Dedifferentiated amniotic fluid mesenchymal stem cell (primary cell): Measurements from ENCODE around the gene COG5.
A peak's percentile ranks its signal among the peaks of the same experiment; 100 is the strongest.

Source experiments
- DNase-seq: peaks from one replicate; pipeline ENCODE4 v3.0.0-alpha.2; 2016; ENCODE audit errors: extremely low spot score

The COG5 gene

GRCh38 chr7:107463139-107464078 is 100.3 kb downstream of the COG5 start:
- DNase-seq, result peak; percentile 71

GRCh38 chr7:107461938-107462533 is 101.7 kb downstream of the COG5 start:
- no peak for DNase-seq

- DNase-seq, result peak; percentile 49
Observed at GRCh38 chr7:107453388-107453787, 110.3 kb downstream of the COG5 start.

- DNase-seq, result no peak
Observed at GRCh38 chr7:107450970-107451369, 112.8 kb downstream of the COG5 start.

GRCh38 chr7:107446988-107447387 is 116.7 kb downstream of the COG5 start:
- DNase-seq, result no peak

GRCh38 chr7:107446531-107446930 is 117.2 kb downstream of the COG5 start:
- DNase-seq, result no peak

GRCh38 chr7:107442678-107443077 is 121.0 kb downstream of the COG5 start:
- no peak for DNase-seq

- no peak for DNase-seq
Observed at GRCh38 chr7:107441581-107442422, 121.9 kb downstream of the COG5 start.

- no peak for DNase-seq
Observed at GRCh38 chr7:107439025-107439424, 124.7 kb downstream of the COG5 start.

- DNase-seq, result no peak
Observed at GRCh38 chr7:107435749-107436148, 128.0 kb downstream of the COG5 start.

GRCh38 chr7:107432261-107432660 is 131.5 kb downstream of the COG5 start:
- no peak for DNase-seq

- no peak for DNase-seq
Observed at GRCh38 chr7:107430057-107430456, 133.7 kb downstream of the COG5 start.

- no peak for DNase-seq
Observed at GRCh38 chr7:107428642-107429041, 135.1 kb downstream of the COG5 start.

GRCh38 chr7:107427462-107427861 is 136.3 kb downstream of the COG5 start:
- DNase-seq, result no peak

- no peak for DNase-seq
Observed at GRCh38 chr7:107414198-107414597, 149.5 kb downstream of the COG5 start.

- DNase-seq, result no peak
Observed at GRCh38 chr7:107408349-107408748, 155.4 kb downstream of the COG5 start.

GRCh38 chr7:107405559-107405958 is 158.2 kb downstream of the COG5 start:
- DNase-seq, result no peak

GRCh38 chr7:107404740-107405537 is 158.8 kb downstream of the COG5 start:
- DNase-seq, result no peak

- DNase-seq, result no peak
Observed at GRCh38 chr7:107398161-107398560, 165.6 kb downstream of the COG5 start.

- no peak for DNase-seq
Observed at GRCh38 chr7:107396990-107397389, 166.7 kb downstream of the COG5 start.

GRCh38 chr7:107396081-107396480 is 167.6 kb downstream of the COG5 start:
- DNase-seq, result no peak
